GM12891 (cell line): ENCODE results near the gene KIF23.

ENCODE experiments used
- PAX5 ChIP-seq: IDR thresholded peaks from 2 replicates; pipeline ENCODE4 v1.6.1; 2011; ENCODE audit warnings: low read length, moderate library complexity, mild to moderate bottlenecking; ENCODE audit not compliant: insufficient read depth, severe bottlenecking
- POLR2A ChIP-seq: IDR thresholded peaks from 2 replicates; pipeline ENCODE4 v1.6.1; 2011; ENCODE audit warnings: low read depth, low read length, control low read depth
- POLR2AphosphoS5 ChIP-seq: IDR thresholded peaks from 2 replicates; pipeline ENCODE4 v1.6.1; 2011; ENCODE audit warnings: low read depth, low read length, control low read depth
- POU2F2 ChIP-seq: IDR thresholded peaks from 2 replicates; pipeline ENCODE4 v1.6.1; 2011; ENCODE audit warnings: low read depth, mild to moderate bottlenecking, control low read depth, low read length, moderate library complexity
- SPI1 ChIP-seq: IDR thresholded peaks from 2 replicates; pipeline ENCODE4 v1.6.1; 2011; ENCODE audit warnings: low read depth, low read length, control low read depth
- TAF1 ChIP-seq: IDR thresholded peaks from 2 replicates; pipeline ENCODE4 v1.6.1; 2011; ENCODE audit warnings: low read depth, low read length, control low read depth

DNA sequence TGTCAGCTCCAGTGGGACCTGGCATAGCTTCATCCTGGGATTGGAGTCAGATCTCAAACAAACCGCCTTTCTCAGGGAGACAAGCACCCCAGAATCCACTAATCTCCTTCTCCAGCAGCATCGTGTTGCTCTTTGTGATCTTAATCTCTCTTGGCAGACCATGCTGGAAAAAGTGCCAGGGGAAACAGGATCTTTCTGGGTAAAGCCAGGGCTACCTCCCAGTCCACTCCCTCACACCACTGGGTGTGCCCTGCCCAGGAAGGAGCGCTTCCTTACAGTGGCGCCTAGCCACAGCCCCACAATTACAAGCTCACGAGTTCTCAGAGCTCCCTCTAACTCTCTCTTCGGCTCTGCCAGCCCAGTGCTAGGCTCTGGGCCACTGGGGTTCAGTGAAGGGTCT is 70.7 kb downstream of the KIF23 start:
- TF ChIP-seq TAF1: no peak
- no peak for TF ChIP-seq POLR2A
- TF ChIP-seq POLR2AphosphoS5: no peak
- TF ChIP-seq SPI1: no peak
- no peak for TF ChIP-seq PAX5
- no peak for TF ChIP-seq POU2F2
